Measurements from ENCODE around the gene TRAPPC2L.

The TRAPPC2L gene

DNA sequence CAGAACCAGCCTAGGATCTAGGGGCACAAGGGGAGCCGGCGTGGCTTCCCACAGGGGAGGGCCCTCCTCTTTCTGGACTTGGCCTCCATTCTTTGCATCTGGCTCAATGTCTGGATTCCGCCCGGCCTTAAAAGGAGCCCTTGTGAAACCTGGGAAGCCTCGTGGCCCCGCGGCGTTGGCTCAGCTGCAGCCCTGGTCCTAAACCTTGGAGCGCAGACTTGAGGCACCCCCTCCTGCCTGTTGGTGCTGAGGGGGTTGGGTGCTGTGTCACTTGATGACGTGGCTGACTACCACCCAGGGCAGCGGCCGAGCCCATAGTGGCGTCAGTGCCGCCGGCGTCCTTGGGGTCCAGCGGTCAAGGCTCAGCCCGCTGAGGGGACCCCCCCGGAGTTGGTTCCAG, 4.4 kb downstream of the TRAPPC2L start:
- no peak for DNase-seq (ENCODE audit: low spot score)

DNA sequence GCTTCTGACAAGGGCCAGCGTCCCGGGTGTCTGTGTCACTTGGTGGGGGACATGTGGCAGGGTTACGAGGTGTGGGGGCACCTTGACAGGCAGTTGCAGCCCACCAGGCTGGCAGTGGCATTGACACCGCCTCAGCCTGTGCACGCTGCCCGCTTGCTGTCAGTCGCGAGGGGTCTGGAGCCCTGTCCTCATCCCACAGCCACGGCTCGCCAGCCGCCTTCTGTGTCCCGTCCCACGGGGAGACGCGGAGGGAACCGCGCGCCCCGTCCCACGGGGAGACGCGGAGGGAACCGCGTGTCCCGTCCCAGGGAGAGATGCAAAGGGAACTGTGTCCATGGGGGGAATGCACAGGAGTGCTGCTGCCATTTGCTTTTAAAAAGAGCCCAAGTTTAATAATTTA, 6.0 kb downstream of the TRAPPC2L start:
- DNase-seq (ENCODE audit: low spot score), result no peak

DNA sequence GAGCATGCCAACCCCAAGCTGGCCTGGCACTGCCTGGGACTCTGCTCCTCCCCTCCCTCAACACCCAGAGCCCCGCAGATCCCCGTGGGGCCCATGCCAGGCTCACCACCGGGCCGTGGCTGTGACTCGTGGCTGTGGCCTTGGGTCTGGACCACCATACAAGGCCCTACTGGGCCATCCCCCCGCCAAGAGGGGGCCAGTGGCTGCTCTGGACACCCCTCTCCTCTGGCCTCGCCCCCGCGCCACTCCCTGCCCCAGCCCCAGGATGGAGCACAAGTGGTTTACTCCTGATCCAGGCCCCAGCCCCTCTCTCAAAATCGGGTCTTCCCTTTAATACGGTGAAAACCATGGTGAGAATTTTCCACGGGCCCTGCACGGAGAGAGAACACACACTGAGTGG, 6.5 kb downstream of the TRAPPC2L start:
- DNase-seq (ENCODE audit: low spot score), result no peak

DNA sequence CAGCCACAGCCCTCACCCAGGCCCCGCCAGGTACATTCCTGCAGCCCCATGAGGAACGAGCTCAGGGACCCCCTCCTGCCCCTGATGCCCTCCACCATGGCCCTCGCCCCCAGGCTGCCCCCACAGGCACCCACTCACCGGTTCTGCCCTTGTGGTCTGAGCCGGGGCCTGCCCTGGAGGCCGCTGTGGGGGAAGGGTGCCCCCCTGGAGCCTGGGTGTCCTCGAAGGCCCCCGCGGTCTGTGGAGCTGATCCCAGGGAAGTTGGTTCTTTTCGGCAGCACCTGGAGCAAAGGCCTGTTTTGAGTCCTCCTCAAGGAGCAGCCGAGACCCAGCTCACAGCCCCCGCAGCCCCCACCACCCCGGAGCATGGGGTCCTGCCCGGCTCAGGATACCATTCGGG, 7.2 kb downstream of the TRAPPC2L start:
- DNase-seq (ENCODE audit: low spot score), result no peak

DNA sequence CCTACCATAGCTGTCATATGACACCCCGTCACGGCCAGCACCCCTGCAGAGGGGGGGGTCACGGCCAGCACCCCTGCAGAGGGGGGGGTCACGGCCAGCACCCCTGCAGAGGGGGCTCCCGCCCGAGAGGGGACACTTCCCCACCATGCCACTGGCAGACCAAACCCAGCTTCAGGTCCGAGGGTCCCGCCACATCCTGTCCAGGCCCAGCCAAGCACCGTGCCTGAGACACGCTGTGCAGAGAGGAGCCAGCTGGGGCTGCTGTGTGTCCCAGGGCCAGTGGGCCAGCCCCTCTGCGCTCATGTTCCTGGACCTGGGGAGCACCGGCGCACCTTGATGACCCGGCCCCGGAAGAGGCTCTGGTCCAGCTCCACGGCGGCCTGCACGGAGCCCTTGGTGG, 7.6 kb downstream of the TRAPPC2L start:
- DNase-seq (ENCODE audit: low spot score), result no peak

DNA sequence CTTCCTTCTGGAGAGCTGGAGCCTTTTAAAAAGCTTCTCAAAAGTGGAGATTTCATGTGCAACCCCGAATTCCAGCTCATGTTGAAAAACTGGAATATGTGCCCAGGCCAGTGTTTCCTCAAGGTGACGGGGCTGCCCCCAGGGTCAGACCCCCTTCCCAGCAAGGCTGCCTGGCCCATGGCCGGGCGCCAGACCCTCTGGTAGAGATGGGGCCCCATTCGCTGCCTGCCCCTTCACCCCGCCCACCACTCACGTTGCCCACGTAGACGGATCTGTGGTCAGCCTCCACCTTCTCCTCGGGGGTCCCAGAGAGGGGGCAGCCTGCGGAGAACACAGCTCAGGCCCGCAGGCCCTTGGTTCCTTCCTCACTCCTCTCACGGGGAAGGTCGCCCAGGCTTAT, 8.4 kb downstream of the TRAPPC2L start:
- no peak for DNase-seq (ENCODE audit: low spot score)

DNA sequence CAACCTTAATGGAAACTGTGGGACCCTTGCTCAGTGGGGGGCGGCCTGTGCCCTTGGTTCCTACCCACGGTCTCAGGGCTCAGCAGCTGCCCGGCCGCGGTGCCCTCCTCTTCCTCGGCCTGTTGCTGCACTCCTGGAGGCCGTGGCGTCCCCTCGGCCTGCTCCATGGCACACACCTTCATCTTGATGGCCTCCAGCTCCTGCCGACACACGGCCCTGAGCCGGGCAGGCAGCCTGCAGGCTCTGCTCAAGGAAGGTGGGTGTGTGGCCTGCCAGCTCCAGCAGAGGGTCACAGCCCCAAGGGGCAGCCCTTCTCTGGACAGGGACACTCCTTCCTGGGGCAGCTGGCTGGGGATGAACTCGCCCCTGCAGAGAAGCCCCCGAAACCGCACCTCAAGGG, 8.8 kb downstream of the TRAPPC2L start:
- no peak for DNase-seq (ENCODE audit: low spot score)

DNA sequence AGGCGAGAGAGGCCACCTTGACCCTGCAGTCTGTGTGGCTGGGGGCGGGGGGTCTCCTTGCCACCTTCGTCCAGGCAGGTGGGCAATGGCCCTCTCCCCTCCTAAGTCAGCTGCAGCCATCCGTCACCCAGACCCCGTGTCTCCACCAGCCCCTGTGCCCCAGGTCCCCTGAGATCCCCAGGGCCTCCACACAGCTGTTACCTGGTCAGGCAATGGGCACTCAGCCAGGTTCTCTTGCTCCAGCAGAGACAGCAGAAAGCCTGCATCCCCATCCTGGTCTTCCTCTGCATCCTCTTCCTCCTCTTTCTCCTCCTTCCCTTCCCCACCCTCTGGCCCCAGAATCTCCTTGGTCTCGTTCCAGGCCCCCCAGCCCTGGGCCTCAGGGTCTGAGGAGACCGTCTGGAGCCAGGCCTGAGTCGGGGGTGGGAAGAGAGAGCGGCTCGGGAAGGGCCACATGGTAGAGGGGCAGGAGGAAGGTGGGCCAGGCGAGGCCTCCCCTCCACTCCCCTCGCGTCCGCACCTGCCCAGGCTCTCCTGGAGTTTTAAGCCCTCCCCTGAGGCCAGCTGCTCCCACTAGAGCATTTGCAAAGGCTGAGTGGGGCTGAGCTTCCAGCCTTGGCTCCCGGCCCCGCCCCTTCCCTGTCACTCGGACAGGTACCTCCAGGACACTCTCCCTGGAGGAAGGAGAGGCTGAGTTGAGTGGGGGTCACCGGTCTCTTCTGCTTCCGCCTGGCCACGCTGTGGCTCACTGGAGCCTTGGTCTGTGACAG, 9.4 kb downstream of the TRAPPC2L start, which contains the start of gene PABPN1L:
Gene PABPN1L, minus strand, starts transcription at position 510 of the 770 bp plus-strand sequence. Its CDS starts 54 bp downstream, at position 456.
- no peak for DNase-seq (ENCODE audit: low spot score)

DNA sequence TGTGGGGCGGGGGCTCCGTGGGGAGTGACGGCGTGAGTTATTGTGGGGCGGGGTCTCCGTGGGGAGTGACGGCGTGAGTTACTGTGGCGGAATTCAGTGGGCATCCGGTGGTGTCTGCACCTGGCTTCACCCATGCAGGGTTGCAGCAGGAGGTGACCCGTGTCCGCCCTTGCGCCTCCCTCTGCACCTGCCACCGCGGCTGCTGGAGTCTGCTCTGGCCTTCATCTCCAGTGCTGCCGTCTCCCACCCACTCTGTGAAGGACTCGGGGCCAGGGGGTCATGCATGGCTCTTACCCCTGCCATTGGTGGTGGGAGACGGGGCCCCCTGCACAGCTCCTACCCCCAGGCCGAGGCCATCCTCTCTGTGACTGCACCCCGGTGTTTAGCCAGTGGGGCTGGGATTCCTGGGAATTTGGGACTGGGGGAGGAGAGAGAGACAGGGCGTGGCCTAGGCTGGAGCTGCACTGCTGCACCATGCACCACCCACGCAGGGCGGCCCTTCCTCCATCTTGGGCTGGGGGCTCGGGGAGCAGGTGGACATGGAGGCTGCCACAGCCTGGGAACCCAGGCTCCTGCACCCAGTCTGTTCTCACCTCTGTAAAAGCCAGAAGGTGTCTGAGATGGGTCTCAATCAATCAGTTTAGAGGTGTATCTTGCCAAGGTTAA, 10.8 kb downstream of the TRAPPC2L start:
- no peak for DNase-seq (ENCODE audit: low spot score)

DNA sequence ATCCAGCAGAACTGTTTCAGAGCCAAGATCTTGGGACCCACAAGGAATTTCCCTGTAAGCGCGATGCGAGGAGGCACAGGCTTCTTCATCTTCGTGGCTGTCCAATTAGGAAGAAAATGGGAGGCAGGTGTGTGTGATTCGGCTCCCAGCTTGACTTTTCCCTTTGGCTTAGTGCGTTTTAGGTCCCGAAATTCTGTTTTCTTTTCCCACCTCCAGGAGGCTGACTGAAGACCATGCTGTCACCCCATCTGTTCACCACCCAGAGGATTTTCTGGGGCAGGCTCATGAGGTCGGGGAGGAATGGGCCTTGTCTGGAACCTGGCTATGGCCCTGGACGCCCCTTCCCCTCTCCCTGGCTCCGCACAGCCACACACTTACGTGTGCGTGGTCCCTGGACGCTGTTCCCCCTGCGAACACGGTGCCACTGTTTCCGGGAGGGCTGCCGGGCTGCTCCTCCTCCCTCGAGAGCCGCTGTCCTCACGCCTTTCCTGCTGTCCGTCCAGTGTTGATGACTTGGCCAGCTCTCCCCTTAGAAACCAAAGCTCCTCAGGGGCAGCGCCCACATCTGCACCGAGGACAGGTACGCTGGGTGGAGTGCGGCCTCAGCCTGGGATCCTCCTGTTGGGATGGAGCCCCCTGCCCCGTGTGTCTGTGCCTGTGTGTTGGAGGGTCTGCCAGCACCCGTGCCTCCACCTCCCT, 12.2 kb downstream of the TRAPPC2L start:
- DNase-seq (ENCODE audit: low spot score), result no peak

DNA sequence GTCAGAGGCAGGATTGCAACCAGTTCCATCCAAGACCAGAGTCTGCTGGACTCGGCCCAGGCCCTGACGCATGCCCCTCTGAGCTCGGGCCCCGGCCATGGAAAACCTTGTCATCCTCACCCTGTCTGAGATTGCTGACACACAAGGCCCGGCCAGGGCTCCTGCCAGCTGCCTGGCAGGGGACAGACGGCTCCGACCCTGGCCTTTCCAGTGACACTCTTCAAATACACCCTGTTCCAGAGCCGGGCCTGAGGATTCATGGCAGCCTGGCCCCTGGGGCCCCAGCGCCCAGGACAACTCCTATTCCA, 12.7 kb downstream of the TRAPPC2L start:
- no peak for DNase-seq (ENCODE audit: low spot score)

DNA sequence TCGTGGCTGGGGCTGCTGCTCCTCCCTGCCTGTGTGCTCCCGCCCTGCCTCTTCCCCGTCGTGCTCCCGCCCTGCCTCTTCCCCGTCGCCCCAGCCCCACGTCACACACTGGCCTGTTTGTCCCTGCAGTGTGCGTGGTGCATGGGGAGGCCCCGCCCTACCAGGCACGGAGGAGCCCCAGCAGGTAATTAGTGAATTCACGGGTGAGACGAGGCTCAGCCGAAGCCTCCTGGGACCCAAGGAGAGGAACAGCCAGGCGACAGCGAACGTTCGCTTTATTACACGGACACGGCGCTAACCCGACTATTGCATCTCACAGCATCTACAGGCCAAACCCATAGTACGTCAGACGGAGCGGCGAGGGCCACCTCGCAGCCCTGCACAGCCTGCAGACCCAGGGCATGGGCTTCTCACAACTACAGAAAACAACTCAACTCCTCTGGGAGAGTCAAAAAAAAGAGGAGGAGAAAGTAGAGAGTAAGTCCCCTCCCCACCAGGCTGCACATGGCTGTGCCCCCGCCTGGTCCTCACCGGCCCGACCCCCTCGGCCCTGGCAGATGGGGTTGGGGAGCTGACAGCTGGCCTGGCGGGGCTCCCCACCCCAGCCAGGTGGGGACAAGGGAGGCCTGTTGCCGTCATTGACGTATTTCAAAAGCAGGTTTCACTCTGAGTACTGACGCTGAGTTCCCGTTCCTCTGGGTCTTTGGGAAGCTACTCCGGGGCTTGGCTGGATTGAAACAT, 13.9 kb downstream of the TRAPPC2L start:
- DNase-seq (ENCODE audit: low spot score), result no peak

DNA sequence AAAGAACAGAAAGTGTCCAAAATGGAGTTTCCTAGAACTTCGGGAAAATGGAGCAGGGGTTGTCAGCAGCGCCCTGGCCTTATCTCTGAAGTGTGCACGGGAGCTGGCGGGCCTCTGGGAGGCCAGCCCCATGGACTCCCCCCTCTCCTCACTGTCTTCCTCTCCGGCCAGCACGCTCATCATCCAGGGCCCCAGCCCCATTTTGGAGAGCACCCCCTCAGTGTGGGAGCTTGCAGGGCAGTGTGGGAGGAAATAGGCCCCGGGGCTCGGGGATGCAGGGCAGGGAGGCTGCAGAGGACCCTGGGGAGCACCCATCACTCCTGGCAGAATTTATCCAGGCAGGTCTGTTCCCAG, 14.4 kb downstream of the TRAPPC2L start:
- DNase-seq (ENCODE audit: low spot score), result no peak

DNA sequence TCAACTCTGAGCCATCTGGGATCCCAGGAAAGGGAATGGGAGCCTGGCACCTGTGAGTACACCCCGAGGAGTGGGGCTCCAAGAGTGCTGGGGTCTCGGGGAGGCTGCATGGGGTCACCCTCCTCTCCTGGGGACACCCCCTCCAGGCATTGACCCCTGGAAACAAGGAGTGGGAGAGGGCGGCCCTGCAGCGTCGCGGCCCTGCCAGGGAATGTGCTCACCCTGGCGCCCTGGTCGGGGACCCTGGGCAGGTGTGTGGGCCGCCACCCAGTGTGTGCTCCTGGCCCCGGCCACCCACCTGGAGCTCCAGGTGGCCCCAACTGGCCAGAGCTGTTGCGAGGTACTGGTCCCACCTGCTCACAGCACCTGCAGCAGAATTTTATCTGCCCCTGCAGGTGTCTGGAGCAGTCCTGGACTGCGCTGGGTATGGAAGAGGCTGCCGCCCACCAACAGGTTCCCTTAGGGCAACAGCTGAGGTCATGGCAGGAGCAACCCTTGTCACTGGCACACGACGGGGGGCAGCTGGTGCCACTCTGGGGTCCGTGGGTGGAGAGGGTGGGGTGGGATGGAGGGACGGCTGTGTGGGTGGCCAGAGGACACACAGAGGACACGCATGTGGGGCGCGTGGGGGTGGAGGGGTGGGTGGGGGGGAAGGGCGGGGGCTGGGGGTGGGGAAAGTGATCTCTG, 14.9 kb downstream of the TRAPPC2L start:
- no peak for DNase-seq (ENCODE audit: low spot score)

DNA sequence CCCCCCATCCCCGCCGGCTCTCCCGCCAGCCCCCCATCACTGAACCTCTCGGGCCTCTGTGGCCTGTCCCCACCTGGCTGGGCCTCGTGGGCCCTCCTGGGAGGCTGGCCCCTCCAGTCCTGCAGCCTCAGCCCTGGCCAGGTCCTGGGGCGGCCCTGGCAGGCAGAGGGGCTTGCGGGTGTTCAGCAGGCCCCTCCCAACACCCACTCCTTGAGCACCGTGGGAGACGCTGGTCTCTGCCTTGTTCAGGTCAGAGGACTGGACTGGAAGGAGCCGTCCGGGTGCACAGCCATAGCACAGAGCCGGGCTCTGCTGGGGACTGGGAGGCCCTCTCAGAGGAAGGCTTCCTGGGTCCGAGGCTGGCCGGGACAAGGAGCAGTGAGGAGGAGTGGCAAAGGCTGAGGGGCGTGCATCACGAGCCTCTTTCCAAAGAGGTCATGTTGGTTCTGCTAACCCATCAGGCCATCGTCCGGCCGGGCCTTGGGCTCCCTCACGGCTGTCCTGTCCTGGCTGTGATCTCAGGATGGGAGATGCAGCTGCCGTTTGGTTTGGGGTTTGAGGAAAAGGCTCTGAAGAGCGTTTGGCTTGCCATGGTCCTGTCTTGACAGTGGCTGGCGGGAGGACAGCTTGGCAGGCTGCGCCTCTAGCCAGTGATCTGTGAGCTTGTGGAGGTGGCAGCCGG, 15.9 kb downstream of the TRAPPC2L start:
- no peak for DNase-seq (ENCODE audit: low spot score)

DNA sequence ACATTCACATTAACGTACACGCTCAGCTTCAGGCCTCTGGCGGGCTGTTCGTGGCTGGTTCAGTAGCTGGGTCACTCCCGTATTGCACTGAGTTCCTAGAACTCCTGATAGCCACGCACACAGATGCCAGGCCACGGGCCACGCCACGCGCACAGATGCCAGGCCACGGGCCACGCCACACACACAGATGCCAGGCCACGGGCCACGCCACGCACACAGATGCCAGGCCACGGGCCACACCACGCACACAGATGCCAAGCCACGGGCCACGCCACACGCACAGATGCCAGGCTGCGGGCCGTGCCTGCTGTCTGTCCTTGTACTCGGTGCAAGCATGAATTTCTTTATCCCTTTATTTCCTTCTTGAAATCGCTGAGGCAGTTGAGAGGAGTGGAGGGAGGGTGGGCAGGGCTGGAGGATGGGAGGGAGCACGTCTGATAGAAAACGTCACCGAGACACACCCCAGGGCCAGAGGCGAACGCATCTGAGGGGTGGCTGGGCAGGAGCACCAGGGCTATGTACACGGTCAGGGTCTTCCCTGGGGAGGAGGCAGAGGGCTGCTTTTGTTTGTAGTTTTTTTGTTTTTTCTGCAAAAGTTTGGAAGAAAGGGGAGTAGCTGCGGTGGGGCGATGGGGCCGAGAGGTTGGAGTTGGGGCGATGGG, 18.1 kb downstream of the TRAPPC2L start:
- no peak for DNase-seq (ENCODE audit: low spot score)

DNA sequence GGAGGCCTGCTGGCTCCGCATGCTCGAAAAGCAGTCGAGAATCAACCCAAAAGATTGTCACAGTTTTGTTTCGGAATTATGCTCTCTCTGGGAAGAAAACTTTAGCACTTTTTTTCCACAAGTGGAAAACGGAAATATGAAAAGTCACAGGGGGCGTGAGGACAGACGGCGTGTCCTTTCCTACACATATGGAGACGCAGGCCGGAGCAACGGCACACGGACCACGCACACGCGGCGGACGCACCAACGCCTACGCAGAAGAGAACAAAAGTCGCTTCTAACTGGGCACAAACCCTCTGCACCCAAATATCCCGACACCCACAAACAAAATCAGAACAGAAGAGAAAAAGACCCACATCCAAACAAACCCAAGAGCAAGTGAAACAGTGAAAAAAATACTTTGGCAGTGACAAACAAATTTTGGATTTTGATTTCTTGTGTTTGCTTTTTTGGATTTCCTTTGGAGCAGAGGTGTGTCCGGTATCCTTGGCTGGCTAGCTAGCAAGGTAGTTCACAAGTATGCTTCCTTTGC, 18.8 kb downstream of the TRAPPC2L start:
- DNase-seq (ENCODE audit: low spot score), result no peak

DNA sequence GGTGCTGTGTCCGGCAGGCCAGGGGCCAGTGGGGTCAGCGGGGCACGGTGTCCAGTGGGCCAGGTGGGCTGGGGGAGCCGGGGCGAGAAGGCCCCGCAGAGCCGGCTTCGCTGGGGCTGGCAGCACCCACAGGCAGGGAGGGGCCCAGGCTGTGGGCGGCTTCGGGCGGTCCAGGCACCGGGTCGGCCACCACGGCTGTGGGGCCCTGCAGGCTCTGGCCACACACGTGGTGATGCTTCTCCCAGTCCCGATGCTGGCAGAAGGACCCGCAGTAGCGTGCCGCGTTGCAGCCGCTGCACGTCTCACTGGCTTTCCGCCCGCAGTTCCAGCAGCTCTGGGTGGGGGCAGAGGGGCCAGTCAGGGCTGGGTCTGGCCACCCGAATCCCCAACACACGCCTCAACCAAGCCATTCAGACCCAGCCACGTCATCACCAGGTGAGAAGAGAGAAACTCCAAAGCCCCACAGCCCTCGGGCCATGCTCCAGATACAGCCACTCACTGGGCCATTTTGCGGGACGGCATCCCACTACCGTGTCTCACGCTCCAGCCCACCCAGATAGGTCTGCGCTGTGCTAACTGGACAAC, 20.1 kb downstream of the TRAPPC2L start:
- no peak for DNase-seq (ENCODE audit: low spot score)

DNA sequence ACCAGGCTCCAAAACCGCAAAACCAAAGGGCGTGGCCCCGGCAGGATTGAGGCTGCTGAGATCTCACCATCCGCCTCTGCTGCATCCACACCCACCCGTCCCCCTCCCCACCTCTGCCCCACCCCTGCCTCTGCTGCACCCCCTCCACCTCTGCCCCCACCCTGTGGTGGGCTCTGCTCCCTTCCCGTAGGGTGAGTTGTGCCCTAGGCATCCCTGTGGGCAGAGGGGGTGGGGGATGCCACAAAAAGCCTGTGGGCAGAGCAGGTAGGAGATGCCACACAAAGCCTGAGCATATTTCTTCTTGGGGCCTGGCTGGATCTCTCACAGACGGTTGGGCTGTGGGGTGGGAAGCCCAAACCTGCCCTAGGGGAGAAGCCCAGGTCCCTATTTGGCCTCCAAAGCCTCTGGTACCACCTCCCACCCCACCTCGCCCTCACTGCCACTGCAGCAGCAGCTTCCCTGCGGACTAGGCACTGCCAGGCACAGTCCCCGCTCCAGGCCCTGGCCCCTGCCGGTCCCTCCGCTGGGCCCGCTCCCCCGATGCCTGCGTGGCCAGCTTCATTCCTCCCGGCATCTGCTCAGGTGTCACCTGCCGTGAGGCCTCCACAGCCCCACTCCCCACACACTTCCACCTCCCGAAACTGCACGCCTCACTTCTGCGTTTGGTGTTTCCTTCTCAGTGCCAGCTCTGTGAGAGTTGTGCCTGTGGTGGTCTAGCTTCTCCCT, 20.8 kb downstream of the TRAPPC2L start:
- no peak for DNase-seq (ENCODE audit: low spot score)

DNA sequence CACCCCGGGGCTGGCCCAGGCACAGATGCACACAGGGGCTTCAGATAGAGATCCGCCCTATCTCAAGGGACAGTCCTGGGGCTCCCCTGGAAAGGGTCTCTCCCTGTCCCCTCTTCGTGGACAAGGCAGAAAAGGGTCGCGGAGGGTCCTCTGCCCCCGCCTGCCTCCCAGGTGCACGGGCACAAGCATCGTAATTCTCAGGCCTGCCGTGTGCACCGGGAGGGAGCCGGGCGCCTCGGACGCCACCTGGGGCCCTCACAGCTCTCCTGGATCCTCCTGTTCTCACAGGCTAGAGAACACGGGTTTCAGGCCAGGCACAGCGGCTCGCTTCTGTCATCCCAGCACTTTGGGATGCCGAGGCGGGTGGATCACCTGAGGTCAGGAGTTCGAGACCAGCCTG, 21.4 kb downstream of the TRAPPC2L start:
- DNase-seq (ENCODE audit: low spot score), result no peak
